Astrocyte of the hippocampus (primary cell): Measurements from ENCODE around the gene SMARCAL1.

Experiments used
- DNase-seq: peaks from one replicate; pipeline ENCODE4 v3.0.0; 2011; ENCODE audit warnings: low read depth, low spot score

Gene SMARCAL1

GRCh38 chr2:216392945-216393840 is 19.1 kb upstream of the SMARCAL1 start:
- DNase-seq, result no peak

- DNase-seq, result no peak
These were observed 17.4 kb upstream of the SMARCAL1 start for GRCh38 chr2:216394881-216395280.

- DNase-seq, result no peak
These were observed 12.7 kb upstream of the SMARCAL1 start for GRCh38 chr2:216399621-216400020.

DNA sequence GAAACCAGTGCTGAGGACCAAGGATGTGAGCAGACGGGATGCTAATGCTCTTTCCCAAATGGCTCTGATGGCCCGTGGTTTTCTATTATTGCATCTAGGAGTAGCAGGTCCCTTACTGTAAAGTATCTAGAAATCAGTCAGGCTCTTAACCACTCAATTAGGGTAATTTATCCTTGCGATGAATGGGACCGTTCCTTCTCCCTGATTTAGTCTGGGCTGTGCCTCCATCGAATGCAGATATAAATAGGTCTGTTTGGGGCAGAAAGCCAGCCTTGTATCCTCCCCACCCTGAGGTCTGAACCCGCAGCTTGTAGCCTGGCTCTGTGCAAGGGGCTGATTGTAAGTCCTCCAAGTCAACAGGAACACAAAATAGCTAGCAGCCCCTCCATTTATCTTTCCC is 9.5 kb upstream of the SMARCAL1 start:
- no peak for DNase-seq

DNA sequence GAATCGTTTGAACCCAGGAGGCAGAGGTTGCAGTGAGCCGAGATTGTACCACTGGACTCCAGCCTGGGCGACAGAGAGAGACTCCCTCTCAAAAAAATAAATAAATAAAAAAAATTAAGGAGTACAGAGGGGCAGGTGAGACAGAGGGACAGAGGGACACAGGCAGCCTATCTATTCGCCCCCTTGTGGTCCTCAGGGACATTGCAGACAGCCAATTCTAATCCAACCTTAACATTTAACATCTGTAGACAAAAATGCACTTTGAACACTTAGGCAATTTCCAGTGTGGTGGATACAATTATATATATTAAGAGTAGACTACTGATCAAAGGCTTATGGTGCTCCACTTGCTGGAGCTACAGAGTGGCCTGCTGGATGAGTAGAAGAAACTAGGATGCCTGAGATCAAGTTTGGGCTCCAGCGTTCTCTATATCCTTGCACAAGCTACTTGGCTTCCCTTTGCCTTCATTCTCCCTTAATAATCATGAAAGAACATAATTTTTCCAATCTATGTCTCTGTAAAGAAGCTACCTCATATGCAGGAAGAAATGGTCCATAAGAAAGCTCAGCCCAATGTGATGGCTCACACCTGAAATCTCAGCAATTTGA is 8.2 kb upstream of the SMARCAL1 start:
- peak; percentile 42 for DNase-seq

- no peak for DNase-seq
These were observed 6.7 kb upstream of the SMARCAL1 start for GRCh38 chr2:216405588-216405987.

GRCh38 chr2:216406826-216407225 is 5.5 kb upstream of the SMARCAL1 start:
- no peak for DNase-seq

- DNase-seq, result no peak
These were observed 3.6 kb upstream of the SMARCAL1 start for GRCh38 chr2:216408426-216409290.

DNA sequence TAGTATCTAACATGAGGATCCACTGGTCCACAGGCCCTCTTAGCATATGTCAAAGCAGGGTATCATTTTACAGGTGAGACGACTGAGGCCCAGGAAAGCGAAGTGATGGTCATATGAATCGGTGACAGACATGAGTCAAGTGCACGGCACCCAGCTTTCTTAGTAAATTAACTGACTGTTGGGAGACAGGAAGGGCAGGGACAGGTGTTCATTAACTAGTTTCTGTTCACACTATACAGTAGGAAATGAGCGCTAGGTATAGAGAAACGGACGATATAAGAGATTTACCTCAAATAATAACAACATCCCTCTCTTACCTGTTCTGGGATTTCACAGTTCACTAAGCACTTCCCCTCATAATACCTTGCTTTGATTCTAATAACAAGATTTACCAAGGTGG is 1.7 kb upstream of the SMARCAL1 start:
- DNase-seq, result no peak

DNA sequence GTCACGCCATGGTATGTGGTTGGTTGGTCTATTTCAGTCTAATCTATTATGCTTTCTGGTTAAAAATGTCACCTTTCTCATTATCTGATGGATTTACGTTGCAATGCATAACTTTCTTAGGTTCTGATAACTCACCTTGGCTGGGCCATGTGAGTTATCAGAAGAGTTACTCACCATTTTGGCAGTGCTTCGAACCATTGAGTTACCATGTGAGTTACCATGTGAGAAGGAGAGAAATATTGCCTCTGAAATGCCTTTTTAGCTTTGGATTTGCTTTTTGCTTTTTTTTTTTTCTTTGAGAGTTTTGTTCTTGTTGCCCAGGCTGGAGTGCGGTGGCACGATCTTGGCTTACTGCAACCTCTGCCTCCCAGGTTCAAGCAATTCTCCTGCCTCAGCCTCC is 1.6 kb downstream of the SMARCAL1 start:
- DNase-seq, result no peak

DNA sequence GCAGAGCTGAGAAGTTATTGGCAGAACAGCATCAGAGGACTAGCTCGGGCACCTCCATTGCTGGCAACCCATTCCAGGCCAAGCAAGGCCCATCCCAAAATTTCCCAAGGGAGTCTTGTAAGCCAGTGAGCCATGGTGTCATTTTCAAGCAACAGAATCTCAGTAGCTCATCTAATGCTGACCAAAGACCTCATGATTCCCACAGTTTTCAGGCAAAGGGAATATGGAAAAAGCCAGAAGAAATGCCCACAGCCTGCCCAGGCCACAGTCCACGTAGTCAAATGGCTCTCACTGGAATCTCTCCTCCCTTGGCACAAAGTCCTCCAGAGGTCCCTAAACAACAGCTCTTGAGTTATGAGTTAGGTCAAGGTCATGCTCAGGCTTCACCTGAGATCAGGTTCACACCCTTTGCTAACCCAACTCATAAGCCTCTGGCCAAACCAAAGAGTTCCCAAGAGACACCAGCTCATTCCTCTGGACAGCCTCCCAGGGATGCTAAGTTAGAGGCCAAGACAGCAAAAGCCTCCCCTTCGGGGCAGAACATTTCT is 2.6 kb downstream of the SMARCAL1 start:
- no peak for DNase-seq

DNA sequence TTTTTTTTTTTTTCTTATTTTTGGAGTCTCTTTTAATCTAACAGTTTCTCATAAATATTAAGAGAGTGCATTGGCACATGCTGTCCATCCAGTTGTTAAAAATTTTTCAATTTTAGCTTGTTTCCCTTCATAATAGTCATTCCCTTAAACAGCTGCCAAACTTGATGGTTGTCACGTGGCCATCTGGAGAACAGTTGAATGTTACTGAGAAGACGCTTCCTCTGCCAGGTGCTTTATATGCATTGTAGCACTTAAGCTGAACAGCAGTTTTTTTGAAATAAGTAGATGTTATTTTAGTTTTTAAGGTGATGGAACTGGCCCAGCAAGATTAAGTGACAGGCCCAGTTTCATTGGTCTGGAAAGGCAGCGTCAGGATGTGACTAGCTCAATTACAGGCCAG is 3.3 kb downstream of the SMARCAL1 start:
- no peak for DNase-seq

GRCh38 chr2:216416571-216417307 is 4.5 kb downstream of the SMARCAL1 start:
- DNase-seq, result peak; percentile 26

GRCh38 chr2:216418981-216419380 is 6.7 kb downstream of the SMARCAL1 start:
- DNase-seq, result peak; percentile 8

DNA sequence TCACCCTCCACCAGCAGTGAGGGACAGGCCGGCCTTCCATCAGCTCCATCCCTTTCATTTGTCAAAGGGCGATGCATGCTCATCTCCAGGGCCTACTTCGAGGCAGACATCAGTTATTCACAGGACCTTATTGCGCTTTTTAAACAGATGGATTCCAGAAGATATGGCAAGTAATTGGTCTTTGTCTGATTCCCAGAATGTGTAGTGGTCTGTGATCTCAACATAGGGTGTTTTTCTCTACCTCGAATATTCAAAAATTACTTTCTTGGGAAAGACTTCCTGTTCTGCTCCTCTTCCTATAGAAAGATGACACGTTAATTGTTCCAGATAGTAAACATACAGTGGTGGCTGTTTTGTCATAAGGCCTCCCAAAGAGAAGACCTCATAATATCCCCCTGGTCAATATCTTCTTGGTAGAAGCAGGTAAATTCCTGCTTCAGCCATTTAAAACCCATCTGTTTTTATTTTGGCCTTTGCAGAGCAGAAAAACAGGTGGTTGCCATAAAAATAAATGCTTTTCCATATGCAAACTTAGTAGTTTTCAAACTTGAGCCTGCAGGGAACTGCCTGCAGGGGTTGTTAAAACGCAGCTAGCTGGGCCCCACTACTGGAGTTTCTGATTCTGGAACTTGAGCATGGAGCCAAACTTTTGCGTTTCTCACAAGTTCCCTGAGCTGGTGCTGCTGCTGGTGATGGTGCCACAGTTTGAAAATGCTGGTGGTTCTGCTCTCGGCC is 8.2 kb downstream of the SMARCAL1 start:
- no peak for DNase-seq

DNA sequence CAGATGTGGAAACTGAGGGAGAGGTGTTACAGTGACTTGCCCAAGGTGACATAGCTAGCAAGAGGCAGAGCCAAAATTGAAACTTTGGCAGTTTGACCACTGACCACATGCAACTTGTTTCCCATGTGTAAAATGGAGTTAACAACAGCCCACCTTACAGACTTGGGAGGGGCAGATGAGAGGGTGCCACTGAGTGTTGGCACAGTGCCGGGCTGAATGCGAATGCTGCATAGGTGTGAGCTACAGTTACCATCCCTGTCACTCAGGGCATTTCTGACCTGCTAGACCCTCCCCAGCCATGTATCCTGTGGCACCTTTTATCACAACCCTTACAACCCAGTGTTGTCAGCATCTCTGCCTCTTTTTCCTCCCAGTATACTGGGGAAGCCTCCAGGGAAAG is 10.8 kb downstream of the SMARCAL1 start:
- DNase-seq, result no peak

DNA sequence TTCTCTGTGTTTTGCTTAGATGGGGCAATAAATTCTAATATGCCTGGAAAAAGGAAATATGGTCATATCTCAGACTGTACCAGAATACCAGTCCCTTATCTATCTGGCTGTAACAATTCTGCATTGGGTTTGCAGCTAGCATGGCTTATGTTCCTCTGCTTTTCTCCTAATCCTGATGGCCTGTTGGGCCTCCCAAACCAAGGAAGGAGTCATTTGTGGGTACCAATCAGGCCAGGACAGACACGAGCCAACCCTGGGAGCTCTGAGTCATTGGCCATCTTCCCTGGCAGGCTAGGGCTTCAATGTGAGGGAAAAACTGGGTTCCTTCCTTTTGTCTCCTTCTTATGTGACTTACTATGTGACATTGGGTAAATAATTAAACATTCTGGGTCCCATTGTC is 12.0 kb downstream of the SMARCAL1 start:
- DNase-seq, result peak; percentile 23

DNA sequence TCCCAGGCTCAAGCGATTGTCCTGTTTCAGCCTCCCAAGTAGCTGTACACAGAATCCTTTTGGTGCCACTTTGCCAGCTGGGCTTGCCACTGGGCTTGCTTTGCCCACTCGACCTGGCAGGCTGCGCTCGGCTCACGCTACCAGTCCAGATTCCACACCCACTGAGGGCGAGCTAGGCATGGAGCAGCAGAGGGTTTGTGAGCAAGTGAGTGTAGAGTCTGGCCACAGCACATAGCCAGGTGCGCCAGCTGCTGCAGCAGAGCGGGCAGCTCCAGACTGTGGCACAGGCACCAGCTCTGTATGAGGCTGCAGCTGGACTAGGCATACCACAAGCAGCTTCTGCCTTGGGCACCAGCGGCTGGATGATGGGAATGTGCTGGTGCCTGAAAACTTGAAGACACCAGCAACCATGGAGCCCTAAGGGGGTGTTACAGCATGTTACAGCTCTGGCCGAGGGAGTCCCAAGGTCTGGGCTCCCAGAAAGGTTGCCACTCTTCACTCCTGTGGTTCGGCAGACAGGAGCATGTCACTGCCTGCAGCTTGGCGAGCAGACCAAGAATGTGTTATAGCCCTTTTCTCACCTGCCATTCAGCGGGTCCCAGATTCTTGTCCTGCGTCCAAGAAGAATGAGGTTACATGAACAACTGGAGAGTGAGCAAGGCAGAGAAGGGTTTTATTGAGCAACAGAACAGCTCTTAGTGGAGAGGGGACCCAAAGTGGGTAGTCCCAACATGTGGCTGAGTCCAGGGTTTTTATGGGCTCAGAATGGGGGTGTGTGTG is 12.9 kb downstream of the SMARCAL1 start:
- no peak for DNase-seq

DNA sequence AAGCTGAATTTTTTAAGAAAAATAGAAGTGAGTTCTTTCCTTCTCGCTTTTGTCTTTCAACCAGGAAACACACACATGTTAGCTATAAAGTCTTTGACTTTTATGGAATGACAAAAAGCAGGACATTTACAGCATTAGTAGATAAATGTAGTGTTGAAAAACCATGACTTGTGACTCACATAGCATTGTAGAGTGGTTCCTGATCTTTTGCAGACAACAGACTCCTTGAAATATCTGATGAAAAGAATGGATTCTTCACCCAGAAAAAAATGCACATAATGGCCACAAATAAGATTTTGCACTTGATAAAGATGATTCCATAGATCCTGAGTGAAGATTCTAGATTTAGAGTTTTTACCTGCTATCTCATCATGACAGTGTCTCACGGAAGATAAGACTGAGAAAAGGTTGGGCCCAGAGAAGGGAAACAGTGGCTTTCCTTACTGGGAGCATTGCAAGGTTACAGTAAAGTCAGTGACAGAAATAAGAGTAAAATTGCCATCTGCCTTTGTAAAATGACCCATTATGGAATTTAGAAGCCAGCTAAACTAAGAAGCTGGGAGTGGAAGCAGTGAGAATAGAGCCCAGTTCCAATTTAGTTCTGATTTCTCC is 14.0 kb downstream of the SMARCAL1 start:
- DNase-seq, result no peak
